GM19099 (cell line): ENCODE data around the gene UBAC2.

Experiments used
- POLR2A ChIP-seq: IDR thresholded peaks from 3 replicates; pipeline ENCODE4 v1.6.1; 2011; ENCODE audit warnings: low read depth; ENCODE audit not compliant: insufficient read length; ENCODE audit errors: extremely low read depth

Gene UBAC2

GRCh38 chr13:99323488-99323887, 122.8 kb downstream of the UBAC2 start:
- no peak for TF ChIP-seq POLR2A

- no peak for TF ChIP-seq POLR2A
Observed at GRCh38 chr13:99326012-99326411, 125.4 kb downstream of the UBAC2 start.

- no peak for TF ChIP-seq POLR2A
Observed at GRCh38 chr13:99327126-99327525, 126.5 kb downstream of the UBAC2 start.

- no peak for TF ChIP-seq POLR2A
Observed at GRCh38 chr13:99327761-99328160, 127.1 kb downstream of the UBAC2 start.

- no peak for TF ChIP-seq POLR2A
Observed at GRCh38 chr13:99329477-99329876, 128.8 kb downstream of the UBAC2 start.

DNA sequence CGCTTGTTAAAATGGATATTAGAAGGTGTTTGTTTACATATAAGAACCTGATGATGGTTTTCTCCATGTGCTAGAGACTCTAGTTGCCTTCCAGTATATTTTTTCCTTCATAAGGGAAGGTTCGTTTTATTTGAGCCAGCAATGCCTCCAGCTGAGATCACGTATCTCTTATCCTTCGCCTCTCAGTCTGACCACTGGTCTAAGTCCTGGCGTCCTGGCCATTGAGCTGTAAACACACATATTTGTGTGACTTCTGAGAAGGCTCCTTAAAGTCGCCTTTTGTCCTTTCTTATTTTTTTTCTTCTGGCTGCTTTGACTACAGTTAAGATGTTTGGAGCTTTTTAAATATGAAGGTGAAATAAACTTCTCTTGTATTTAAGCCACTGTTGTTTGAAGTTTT, 130.3 kb downstream of the UBAC2 start:
- TF ChIP-seq POLR2A: no peak

DNA sequence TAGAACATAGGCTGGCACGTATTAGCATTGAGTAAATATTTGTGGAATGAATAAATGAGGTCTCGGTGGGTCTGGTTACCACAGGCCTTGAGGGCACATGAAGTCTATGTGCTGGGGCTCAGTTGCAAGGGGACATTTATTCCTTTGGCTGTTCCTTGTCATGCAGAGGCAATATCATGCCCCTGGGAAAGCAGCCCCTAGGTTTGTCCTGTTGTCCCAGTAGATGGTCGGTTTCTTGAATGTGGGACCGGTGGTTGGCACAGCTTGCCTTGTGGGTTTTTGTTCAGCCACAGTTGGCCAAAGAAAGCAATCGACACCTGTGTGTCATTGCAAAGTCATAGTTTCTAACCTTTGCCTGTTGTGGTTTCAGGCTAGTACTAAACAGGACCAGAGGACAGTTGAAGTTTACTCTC, 131.2 kb downstream of the UBAC2 start:
- no peak for TF ChIP-seq POLR2A

- no peak for TF ChIP-seq POLR2A
Observed at GRCh38 chr13:99332456-99332855, 131.8 kb downstream of the UBAC2 start.

DNA sequence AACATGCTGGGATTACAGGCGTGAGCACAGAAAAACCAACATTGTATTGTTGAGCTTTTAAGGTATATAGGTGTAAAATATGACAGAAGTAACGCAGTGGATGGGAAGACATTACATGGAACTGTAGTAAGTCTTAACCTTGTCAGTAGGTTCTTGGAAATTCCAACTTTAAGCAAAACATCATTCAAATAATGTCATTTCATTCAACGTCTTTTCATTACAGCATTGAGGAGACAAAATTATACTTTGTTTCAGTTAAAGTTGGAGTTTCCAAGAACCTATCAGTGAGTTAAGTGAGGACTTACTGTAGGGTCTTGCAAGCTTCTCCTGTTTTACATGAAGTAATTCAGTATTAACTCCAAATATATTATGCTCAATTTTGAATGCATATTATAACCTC, 133.6 kb downstream of the UBAC2 start:
- TF ChIP-seq POLR2A: no peak

DNA sequence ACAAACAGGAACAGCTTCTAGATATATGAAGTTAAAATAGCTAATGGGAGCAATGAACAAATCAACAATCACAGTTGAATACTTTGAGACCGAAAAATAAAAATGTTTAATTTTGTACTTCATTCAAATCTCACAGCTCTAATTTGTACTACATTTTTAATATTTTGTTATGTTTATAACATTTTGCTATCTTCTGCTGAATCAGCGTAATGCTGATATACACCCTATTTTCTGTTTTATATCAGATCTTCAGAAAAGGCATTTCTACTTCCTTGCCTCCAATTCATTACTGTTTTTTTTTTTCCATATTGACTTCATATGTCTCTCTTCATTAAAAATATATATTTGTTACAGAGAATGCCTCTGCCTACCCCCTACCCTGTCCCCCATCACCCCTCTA, 134.4 kb downstream of the UBAC2 start:
- no peak for TF ChIP-seq POLR2A

DNA sequence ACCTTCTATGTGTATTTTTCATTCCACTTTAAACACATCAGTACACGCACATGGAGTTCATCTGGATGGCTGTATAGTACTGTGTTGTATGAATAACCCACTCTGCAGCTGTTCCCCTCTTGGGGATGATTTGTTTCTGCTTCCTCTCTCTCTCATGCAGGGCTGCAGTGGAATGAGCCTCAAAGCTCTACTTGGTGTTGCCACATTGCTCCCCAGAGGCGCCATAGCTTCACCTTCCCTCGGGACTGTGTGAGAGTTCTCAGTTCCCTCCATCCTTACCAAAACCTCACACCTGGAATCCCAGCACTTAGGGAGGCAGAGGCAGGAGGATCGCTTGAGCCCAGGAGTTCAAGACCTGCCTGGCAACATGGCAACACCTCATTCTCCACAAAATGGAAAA, 134.9 kb downstream of the UBAC2 start:
- no peak for TF ChIP-seq POLR2A

DNA sequence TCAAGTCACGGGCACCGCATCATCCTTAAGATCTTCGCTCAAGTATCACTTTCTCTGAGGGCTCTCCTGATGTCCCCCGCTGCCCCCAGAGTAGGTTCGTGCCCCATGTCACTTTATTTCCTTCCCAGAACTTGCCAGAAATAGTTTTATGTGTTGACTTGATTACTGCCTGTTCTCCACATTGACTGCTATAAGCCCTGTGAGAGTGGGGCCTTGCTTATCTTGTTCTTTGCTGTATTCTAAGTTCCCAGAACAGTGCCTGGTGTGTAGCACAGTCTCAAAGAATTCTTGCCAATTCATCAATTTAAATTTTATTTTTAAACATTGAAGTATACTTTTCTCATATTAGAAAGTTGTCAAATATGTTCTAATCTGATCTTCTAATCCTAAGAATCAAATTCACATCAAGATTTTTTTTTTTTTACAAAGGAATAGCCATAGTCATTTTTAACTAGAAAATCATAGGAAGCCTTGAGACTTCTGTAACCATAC, 138.6 kb downstream of the UBAC2 start:
- no peak for TF ChIP-seq POLR2A

DNA sequence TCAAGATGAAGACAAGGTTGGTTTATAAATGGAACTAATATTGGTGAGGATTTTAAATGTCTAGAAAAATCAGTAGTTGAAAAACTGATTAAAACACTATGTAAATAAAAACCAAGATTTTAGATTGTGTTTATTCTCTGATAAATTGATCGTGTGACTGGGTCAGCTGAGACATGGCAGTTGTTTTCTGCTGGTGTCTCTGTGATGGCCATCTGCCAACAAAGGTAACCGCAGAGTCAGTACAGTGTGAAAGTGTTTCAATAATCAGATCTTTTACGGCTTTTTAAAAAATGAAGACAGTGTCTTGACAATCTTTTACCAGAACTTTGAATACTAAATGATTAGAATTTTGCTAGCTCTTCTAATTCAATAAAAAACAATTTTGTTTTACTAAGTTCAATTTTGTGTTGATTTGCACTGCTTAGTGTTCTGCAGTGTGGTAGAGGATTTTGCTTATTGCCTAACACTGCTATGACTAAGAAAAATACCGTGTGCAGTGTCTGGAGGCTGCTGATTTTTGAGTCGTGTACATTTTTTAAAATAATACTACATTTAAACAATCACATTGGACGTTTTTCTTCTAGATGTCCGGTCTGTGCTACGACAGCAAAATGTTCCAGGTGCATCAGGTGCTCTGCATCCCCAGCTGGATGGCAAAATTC, 139.2 kb downstream of the UBAC2 start:
- TF ChIP-seq POLR2A: no peak

GRCh38 chr13:99340638-99341037, 140.0 kb downstream of the UBAC2 start:
- TF ChIP-seq POLR2A: no peak

- no peak for TF ChIP-seq POLR2A
Observed at GRCh38 chr13:99341969-99342722, 141.5 kb downstream of the UBAC2 start.

DNA sequence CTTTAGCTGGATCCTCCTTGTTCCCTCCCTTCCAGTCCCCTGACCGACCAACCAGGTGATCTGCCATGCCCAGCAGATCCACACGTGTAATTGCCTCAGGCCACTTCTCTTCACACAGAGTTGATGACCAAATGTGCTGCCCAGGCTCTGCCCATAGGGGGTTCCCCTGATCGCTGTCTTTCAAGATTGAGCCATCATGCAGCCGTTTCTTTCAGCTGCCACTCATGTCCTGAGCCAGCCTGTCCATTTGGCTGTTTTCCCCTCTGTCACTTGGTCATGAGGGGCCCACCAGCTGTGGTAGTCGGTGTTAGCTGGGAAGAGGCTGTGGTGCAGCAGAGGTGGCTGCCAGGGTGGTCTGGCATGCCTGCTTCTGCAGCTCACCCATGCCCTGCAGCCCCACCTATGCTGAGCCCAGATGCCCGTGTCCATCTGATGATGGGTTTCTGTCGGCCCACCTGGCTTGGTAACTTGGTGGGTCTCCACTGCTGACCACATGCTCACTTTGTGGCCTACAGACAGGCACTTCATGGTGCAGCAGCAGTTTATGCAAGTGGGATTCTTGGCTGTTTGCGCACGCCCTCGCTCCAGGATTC, 142.2 kb downstream of the UBAC2 start:
- no peak for TF ChIP-seq POLR2A
